Glomerular visceral epithelial cell (primary cell): ENCODE data around the gene TPST1.
A peak's percentile ranks its signal among the peaks of the same experiment; 100 is the strongest.
"Not testable (repeated sequence)": the region's sequence is repeated elsewhere in the genome, so short reads cannot be mapped to it uniquely, and the experiment has no call there.

ENCODE experiments used
- DNase-seq: peaks from one replicate; pipeline ENCODE4 v3.0.0-alpha.2; 2016; ENCODE audit errors: extremely low spot score

The TPST1 gene

DNA sequence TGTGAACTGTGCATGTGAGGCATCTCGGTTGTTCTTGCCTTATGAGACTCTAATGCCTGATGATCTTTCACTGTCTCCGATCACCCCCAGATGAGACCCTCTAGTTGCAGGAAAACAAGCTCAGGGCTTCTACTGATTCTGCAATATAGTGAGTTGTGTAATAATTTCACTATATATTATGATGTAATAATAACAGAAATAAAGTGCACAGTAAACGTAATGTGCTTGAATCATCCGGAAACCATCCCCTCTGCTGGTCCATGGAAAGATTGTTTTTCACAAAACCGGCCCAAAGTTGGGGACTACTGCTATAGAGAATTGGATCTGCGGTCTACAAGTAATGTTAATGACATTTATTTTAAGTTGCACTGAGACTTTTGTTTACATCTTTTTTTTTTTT lies 126.7 kb downstream of the TPST1 start:
- DNase-seq: no peak

DNA sequence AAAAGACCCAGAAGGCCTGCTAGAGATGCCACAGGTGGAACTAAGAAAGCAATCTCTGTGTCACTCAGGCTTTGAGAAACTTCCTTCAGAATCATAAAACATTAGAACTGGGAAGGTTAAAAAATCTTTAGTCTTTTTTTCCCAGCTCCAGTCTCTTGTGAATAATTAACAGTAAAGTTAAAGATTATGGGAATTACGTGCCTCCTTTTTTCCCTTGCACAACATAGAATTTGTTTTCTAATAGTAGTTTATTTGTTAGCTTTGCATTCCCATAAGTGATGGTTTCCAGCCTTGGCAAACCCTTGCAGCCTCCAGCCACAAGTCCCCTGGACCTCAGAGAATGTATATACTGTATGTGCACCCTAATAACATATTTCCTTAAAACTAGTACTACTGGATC lies 128.3 kb downstream of the TPST1 start:
- peak; percentile 7 for DNase-seq

GRCh38 chr7:66335318-66335717 lies 130.2 kb downstream of the TPST1 start:
- DNase-seq: no peak

GRCh38 chr7:66336760-66337159 lies 131.6 kb downstream of the TPST1 start:
- no peak for DNase-seq

- DNase-seq: no peak
Observed at GRCh38 chr7:66339141-66339540, 134.0 kb downstream of the TPST1 start.

GRCh38 chr7:66344166-66344565 lies 139.0 kb downstream of the TPST1 start:
- DNase-seq: peak; percentile 21

GRCh38 chr7:66348531-66348930 lies 143.4 kb downstream of the TPST1 start:
- no peak for DNase-seq

GRCh38 chr7:66348959-66349358 lies 143.8 kb downstream of the TPST1 start:
- no peak for DNase-seq

GRCh38 chr7:66352071-66352470 lies 146.9 kb downstream of the TPST1 start:
- peak; percentile 40 for DNase-seq

DNA sequence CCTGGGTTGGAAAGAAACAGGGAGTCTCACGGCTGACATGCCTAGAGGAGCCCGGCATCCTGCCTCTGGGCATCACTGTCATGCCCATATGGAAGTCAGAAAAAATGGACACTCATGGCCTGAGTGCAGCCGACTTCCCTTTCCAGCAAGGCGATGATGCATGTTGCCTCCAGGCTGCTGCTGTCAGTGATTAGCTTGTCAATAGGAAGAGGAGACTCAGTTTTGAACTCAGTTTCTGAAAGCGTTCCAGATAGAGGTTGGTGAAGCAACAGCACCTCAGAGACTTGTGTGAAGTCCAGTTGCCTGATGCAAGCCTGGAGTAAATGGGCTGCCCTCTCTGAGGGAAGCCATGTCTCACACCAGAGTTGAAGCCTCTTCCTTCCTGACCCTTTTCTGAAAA lies 148.4 kb downstream of the TPST1 start:
- no peak for DNase-seq

DNA sequence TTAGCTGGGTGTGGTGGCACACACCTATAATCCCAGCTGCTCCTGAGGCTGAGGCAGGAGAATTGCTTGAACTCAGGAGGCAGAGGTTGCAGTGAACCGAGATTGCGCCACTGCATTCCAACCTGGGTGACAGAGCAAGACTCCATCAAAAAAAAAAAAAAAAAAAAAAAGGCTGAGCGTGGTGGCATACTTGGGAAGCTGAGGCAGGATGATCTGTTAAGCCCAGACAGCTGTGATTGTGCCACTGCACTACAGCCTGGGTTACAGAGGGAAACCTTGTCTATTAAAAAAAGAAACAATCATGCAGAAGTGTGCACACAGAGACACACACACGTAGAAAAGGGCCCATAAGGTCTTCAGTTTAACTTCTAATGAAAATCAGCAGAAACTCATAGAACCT lies 150.6 kb downstream of the TPST1 start:
- DNase-seq: no peak

GRCh38 chr7:66356277-66356721 lies 151.2 kb downstream of the TPST1 start:
- DNase-seq: no peak

GRCh38 chr7:66357087-66357486 lies 152.0 kb downstream of the TPST1 start:
- no peak for DNase-seq

GRCh38 chr7:66359656-66360211 lies 154.6 kb downstream of the TPST1 start:
- DNase-seq: no peak

GRCh38 chr7:66362136-66362535 lies 157.0 kb downstream of the TPST1 start:
- no peak for DNase-seq

GRCh38 chr7:66363635-66364034 lies 158.5 kb downstream of the TPST1 start:
- no peak for DNase-seq

- not testable (repeated sequence) for DNase-seq
Observed at GRCh38 chr7:66365031-66365430, 159.9 kb downstream of the TPST1 start.

DNA sequence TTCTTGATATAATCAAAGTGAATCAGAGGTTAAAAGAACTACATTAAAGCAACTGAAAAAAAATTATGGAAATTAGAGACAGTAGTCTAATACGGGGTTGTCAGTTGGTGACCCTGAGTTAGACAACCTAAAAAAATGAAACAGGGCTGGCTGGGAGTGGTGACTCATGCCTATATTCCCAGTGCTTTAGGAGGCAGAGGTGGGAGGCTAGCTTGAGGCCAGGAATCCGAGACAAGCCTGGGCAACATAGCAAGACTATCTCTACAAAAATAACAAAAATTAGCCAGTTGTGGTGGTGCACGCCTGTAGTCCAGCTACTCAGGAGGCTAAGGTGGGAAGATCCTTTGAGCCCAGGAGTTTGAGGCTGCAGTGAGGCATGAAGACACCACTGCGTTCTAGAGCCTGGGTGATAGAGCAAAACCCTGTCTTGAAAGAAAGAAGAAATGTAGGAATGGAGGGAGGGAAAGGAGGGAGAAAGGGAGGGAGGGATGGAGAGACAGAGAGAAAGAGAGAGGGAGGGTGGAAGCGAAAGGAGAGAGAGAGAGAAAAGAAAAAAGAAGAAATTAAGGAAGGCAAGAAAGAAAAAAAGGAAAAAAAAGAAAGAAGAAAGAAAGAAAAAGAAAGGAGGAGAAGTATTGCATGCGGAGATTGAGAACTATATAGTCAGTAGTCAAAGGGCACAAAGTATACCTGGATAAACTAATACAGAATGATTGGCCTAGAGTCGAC lies 166.1 kb downstream of the TPST1 start:
- no peak for DNase-seq

GRCh38 chr7:66374141-66374840 lies 169.2 kb downstream of the TPST1 start:
- not testable (repeated sequence) for DNase-seq

GRCh38 chr7:66376264-66376945 lies 171.3 kb downstream of the TPST1 start:
- no peak for DNase-seq

- no peak for DNase-seq
Observed at GRCh38 chr7:66377045-66377444, 171.9 kb downstream of the TPST1 start.

- no peak for DNase-seq
Observed at GRCh38 chr7:66377714-66378113, 172.6 kb downstream of the TPST1 start.
